Measurements from ENCODE around the gene CYB561D1. TPM values are rescaled to one million over a fixed set of nuclear protein-coding genes. Genes with fewer than 3 reads are reported as not detected.

Gene CYB561D1
- total and polyA plus RNA-seq, 2 of the 8 experiments (the other 6 are each of a cell fraction or from before 2014, with no cell fraction given), result 3.6 to 3.8 TPM

DNA sequence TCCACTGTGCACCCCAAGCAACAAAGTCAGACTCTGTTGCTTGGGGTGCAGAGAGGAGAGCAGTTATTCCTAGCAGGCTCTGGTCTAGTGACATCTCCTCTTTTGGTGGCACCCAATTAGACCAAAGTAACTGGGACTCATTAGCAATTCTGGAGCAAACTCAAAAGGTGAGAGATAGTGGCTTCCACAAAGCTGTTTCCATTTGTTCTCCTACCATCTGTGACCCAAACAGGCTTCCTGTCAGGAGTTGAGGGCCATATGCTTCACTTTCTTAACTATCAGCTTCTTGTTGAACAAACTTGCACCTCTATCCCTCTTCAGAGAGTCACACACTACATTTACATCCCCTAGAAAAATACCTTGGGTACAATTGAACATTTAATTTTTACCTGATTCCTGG lies 11.7 kb upstream of the CYB561D1 start:
- Histone ChIP-seq H3K27ac (ENCODE audit: low read depth, low read length) (no peak overlapping the region), H4K5ac (ENCODE audit: insufficient read length, low read depth, low read length) (no peak overlapping the region), H3K56ac (replicated peaks; ENCODE audit: insufficient read length, low read depth, low read length) (no peak overlapping the region), H2BK5ac (ENCODE audit: low read depth, low read length) (no peak overlapping the region), H2BK120ac (replicated peaks; ENCODE audit: low read depth, low read length) (no peak overlapping the region), H3K79me2 (ENCODE audit: control insufficient read depth in 1 of 2, insufficient read depth in 2 of 2, low read length in 2 of 2) (no peaks in the 10 kb centered on the region), H2AFZ (ENCODE audit: low read length) (no peak overlapping the region), H3K9me3 (ENCODE audit: insufficient read depth in 2 of 2, low read depth in 1 of 2, low read length in 1 of 2) (no peaks in the 10 kb centered on the region), H4K91ac (replicated peaks; ENCODE audit: insufficient read length, low read length) (no peak overlapping the region), H2BK15ac (ENCODE audit: low read length) (no peak overlapping the region), H3K18ac (ENCODE audit: extremely low read depth, low read length) (no peak overlapping the region), H3K14ac (ENCODE audit: insufficient read length) (no peak overlapping the region), H3K36me3 (ENCODE audit: control insufficient read depth in 2 of 4, insufficient read depth in 4 of 4, low read length in 3 of 4) (no peaks in the 10 kb centered on the region), H3K4me2 (ENCODE audit: insufficient read depth in 1 of 2, low read depth in 2 of 2, low read length in 2 of 2) (no peak overlapping the region; a peak in 1 of 4 replicates), H3K9ac (replicated peaks in 1 of 4; ENCODE audit: extremely low read depth in 1 of 4, low read depth in 3 of 4, low read length in 3 of 4) (no peak overlapping the region), H3K4me1 (replicated peaks in 1 of 4; ENCODE audit: control insufficient read depth in 3 of 4, insufficient read depth in 4 of 4, low read length in 3 of 4) (peaks cover 0 to 9% (median 1%) of the 10 kb centered on the region in 4 experiments; a peak in 3 of 7 replicates), H2BK20ac (ENCODE audit: low read length) (no peak overlapping the region), H4K8ac (ENCODE audit: extremely low read depth, insufficient read depth, low read length) (no peak overlapping the region), H3K23me2 (ENCODE audit: low read depth, low read length) (peaks cover 16% of the 10 kb centered on the region), H2AK5ac (ENCODE audit: low read depth, low read length) (no peak overlapping the region), H3K23ac (ENCODE audit: insufficient read length) (no peak overlapping the region), H3K79me1 (ENCODE audit: low read depth, low read length) (no peaks in the 10 kb centered on the region), H3K4ac (replicated peaks; ENCODE audit: insufficient read length, low read depth, low read length) (no peak overlapping the region), H2BK12ac (ENCODE audit: low read depth, low read length) (no peak overlapping the region), H4K20me1 (replicated peaks in 1 of 2; ENCODE audit: control insufficient read depth in 1 of 2, insufficient read depth in 2 of 2, low read length in 2 of 2) (peaks cover 0 to 2% of the 10 kb centered on the region in 2 experiments), H3K4me3 (ENCODE audit: extremely low read depth in 1 of 4, insufficient read depth in 2 of 4, low read depth in 3 of 4, low read length in 4 of 4) (no peak overlapping the region), H3K27me3 (replicated peaks in 1 of 4; ENCODE audit: control insufficient read depth in 3 of 4, extremely low read depth in 1 of 4, insufficient read depth in 3 of 4, low read length in 3 of 4) (peaks cover 0 to 5% (median 0%) of the 10 kb centered on the region in 4 experiments; a peak in 1 of 7 replicates)
- POLR2A ChIA-PET (ENCODE audit: partially characterized antibody), result interaction anchor here (1.2 kb wide), 1 partner anchor 54 kb away, joined by 3 read pairs; no protein-coding TSS in a partner anchor
- FAIRE-seq (no peak), DNase-seq (ENCODE audit: low read depth in 1 of 2, low spot score in 2 of 2) (no peak)
- no peak for TF ChIP-seq RFX5 (IDR thresholded peaks at IDR 0.05; ENCODE audit: borderline replicate concordance, low read depth, low read length)
- CTCF ChIA-PET (ENCODE audit: partially characterized antibody), result interaction anchor here (0.6 to 43.7 kb wide), 6 partner anchors 10 to 157 kb away, joined by 3 to 1755 read pairs (median 52); partner anchors contain the start of genes AMIGO1, CYB561D1 and GPR61

All from H1 (cell line).